Sigmoid colon (tissue), 4 donors: ENCODE measurements around the gene SHISAL1.

Experiments used
- CTCF ChIP-seq, 4 experiments: fragments of 450-650 bp in 3 of 4; fragments of 200-600 bp in 1 of 4; IDR thresholded peaks; one replicate each; pipeline ENCODE4 v1.5.1; 2016 to 2019; ENCODE audit warnings: antibody characterized with exemption in 4 of 4, mild to moderate bottlenecking in 3 of 4, moderate library complexity in 2 of 4
- EP300 ChIP-seq, 4 donors: sonication (generic); formaldehyde crosslinking; IDR thresholded peaks; one replicate each; pipeline ENCODE4 v1.6.1; 2017; ENCODE audit warnings: antibody characterized with exemption in 4 of 4
- POLR2A ChIP-seq, 2 donors: fragments of 450-650 bp; IDR thresholded peaks; one replicate each; pipeline ENCODE4 v1.6.1; 2016; ENCODE audit warnings: antibody characterized with exemption in 2 of 2, mild to moderate bottlenecking in 2 of 2, moderate library complexity in 2 of 2
- POLR2AphosphoS5 ChIP-seq, 4 donors: sonication (generic); formaldehyde crosslinking; IDR thresholded peaks; one replicate each; pipeline ENCODE4 v1.6.1; 2017; ENCODE audit warnings: antibody characterized with exemption in 4 of 4

GRCh38 chr22:44214187-44214586 is 98.6 kb downstream of the SHISAL1 start:
- no peak for TF ChIP-seq POLR2AphosphoS5 (IDR thresholded peaks at IDR 0.05)
- TF ChIP-seq POLR2A (IDR thresholded peaks at IDR 0.05), result no peak
- no peak for TF ChIP-seq CTCF (IDR thresholded peaks at IDR 0.05)
- no peak for TF ChIP-seq EP300 (IDR thresholded peaks at IDR 0.05)
